ENCODE measurements around the gene PLEKHA6.

GRCh38 chr1:204169858-204170257, 189.9 kb downstream of the PLEKHA6 start:
- TF ChIP-seq, protein P1, sequence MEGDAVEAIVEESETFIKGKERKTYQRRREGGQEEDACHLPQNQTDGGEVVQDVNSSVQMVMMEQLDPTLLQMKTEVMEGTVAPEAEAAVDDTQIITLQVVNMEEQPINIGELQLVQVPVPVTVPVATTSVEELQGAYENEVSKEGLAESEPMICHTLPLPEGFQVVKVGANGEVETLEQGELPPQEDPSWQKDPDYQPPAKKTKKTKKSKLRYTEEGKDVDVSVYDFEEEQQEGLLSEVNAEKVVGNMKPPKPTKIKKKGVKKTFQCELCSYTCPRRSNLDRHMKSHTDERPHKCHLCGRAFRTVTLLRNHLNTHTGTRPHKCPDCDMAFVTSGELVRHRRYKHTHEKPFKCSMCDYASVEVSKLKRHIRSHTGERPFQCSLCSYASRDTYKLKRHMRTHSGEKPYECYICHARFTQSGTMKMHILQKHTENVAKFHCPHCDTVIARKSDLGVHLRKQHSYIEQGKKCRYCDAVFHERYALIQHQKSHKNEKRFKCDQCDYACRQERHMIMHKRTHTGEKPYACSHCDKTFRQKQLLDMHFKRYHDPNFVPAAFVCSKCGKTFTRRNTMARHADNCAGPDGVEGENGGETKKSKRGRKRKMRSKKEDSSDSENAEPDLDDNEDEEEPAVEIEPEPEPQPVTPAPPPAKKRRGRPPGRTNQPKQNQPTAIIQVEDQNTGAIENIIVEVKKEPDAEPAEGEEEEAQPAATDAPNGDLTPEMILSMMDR (conservative IDR thresholded peaks at IDR 0.05): no peak
- TF ChIP-seq ZFX (IDR thresholded peaks at IDR 0.05): no peak
